IPS DF 19.7 (cell line): ENCODE data around the gene GRIN2A.
A peak's percentile ranks its signal among the peaks of the same experiment; 100 is the strongest.

Experiments used
- DNase-seq: peaks from one replicate; pipeline ENCODE4 v3.0.0-alpha.2; 2013; ENCODE audit warnings: low read depth, low spot score

Gene GRIN2A

DNA sequence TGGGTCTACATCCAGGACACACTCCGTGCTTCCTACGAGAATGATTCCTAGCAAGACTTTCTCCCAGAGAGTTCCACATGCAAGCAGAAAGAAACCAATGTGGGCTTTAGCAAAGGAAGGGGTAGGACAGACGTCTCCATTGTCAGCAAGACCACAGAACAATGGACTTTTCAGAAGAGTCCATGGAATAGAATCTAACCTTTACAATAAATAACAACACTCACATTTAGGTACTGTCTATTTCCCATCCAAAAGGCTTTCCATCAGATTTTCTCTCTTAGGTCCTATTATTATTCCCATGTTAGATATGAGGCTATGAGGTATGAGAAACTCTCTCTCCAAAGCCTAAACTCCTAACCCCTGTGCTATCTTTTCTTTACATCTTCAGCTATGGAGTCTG, 360.9 kb downstream of the GRIN2A start:
- DNase-seq = no peak

DNA sequence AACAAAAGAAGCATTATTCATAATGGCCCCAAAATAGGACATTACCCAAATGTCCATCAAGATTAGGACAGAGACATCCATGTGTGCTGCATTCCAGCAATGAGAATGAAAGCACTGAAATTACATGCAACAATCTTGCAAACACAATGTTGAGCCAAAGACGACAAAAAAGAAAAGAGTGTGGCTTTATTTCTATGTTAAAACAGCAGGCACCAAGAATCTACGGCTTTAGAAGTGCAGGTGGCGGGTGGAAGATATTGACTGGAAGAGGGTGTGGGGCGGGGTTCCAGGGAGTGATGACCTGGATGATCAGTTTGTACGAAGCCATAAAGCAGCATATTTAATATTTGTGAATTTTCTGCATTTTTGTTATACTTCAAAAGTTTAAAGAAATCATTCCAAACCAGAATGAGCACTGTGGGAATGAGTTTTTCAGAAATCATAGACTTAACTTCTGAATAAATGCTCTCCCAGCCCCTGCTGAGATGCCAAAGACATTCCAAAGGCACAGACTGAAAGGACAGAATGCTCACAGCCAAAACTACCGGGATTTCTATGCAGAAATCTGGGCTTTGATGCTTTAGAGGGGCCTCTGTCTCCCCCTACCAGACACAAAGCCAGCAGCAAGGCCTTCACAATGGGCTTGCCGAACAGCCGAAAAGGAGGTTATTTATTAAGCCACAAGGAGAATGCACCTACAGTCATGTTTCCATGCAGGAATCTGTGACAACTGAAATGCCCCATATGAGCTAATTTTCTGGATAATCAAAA, 361.6 kb downstream of the GRIN2A start:
- DNase-seq = peak; percentile 91

DNA sequence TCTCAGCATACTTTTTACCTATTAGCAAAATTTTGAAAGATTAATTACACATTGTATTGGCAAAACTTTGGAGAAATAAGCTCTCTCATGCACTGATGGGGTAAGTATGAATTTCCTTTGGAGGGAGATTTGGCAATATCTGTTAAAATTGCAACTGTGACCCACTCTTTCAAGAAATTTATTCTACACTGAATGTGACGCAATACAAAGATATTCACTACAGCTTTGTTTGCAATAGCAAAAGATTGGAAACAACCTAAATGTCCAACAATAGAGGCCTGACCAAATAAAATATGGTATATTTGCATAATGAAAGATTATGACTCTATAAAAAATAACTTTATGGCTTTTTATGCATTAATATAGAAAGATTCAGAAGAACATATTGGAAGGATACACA, 363.5 kb downstream of the GRIN2A start:
- no peak for DNase-seq

DNA sequence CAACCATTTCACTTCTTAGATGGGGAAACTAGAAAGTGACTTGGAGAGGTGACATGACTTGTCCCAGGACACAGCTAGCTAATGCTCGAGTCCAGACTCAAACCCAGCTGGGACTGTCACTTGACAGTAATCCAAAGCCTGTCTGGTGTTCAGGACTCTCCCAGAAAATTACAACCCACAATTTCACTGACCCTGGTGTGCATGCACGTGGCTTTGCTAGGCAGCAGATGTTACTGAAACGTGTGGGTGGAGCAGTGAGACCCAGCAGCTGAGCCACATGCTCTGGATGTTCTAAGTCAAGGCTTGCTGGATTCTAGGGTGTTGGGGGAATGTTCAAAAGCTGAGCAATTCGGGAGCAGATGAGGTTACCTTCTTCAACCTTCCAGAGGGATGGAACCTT, 364.6 kb downstream of the GRIN2A start:
- DNase-seq = no peak

DNA sequence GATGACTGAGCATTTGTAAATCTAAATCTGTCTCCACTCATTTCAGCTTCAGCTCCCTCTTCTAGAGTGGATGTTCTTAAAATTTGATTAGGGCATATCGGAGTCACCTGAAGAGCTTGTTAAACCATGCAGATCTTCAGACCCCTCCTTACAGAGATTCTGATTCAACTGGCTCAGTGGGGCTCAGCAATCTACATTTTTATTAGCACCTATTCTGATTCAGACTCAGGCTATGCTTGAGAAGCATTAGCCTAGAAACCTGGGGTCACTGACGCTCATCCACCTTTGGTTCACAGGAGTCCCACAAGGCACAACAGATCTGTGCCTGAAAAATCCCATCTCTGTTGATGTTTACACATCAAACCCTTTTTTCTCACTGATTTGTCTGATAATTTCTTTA, 365.6 kb downstream of the GRIN2A start:
- DNase-seq = no peak

DNA sequence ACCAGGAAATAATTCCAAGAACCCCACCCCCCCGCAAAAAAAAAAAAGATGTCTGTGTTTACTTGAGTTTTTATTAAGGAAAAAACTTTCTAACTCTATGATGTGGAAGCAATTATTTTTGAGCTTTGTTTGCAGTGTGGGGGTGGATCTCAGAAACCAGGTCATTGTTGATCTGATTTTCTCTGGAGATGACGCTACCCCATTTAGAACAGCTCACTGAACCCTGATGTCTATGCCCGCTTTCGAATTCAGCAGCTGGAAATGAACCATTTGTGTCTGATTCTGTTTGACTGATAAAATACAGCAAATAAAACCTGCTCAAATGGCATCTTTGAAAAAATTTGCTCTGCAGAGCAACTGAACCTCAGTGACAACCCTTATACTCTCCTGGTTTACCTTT, 368.6 kb downstream of the GRIN2A start:
- no peak for DNase-seq

DNA sequence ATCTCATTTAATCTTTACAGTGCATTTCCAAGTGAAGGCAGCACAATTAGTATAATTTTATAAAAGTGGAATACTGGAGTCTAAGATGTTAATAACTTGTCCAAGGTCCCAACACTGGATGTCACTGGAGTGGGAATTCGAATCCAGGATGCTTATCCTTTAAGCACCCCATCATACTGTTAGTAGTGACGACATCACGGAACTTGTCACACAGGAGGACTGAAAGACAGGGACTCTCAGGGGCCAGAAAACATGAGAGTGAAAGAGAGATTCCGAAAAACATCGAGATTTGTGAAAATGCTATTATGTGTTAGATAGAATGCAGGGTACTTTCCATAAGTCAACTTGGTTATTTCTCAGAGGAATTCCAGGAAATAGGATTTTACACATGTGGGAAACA, 374.0 kb downstream of the GRIN2A start:
- DNase-seq = no peak

DNA sequence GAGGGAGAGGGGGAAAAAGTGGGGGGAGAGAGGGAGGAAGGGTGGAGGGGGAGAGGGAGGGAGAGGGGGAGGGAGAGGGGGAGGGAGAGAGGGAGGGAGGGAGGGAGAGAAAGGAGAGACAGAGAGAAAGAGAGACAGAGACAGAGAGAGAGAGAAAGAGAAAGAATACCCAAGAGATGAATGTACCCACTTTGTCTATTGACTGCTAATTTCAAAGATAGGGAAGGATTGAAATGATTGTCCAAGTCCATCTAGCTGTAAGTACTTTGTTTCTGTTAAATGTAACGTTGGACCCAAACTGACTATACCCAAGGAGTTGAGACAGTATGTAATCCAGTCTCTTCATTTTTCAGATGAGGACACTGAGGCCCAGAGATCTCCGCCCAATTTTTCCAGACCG, 374.9 kb downstream of the GRIN2A start:
- DNase-seq = no peak

DNA sequence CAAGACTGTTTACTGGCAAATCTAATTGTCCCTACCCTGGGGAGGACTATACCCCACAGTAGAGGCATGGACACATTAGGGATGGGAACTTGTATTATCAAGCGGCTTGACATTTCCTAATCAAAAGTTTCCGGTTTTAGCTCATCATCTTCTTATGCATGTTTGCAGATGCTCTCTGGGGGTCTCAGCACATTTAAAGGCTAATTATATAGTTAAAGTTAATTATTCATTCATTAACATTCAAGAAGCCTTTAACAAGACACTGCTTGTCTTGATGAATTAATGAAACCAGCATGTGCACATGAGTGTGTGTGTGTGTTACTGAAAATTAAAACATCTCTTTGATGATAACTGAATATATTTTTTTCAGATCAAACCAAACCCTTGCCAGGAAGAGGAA, 377.1 kb downstream of the GRIN2A start:
- no peak for DNase-seq

DNA sequence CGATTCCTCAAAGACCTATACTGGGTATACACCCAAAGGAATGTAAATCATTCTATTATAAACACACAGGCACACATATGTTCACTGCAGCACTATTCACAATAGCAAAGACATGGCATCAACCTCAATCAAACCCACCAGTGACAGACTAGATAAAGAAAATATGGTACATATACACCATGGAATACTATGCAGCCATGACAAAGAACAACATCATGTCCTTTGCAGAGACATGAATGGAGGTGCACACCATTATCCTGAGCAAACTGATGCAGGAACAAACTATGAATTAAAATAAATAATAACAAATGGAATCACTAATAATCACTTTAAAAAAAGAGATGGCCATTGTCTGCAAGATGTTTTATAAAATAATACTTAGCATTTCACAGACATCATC, 380.1 kb downstream of the GRIN2A start:
- no peak for DNase-seq

DNA sequence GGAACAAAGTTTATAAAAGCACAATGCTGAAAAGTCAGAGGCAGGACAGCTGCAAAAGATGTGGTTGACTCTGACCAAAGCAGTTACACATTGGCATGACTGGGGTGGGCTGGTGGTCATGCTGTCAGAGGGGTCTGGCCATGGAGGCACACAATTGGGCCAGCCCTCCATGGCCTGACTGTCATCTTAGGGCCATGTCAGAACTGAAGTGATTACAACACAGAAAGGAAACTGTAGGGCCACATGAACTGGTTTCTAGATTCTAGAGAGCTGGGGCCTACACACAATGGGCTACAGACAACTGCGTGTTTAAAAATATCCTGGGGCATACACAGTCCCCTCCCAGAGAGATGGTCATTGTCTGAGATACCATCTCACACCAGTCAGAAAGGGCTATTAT, 380.6 kb downstream of the GRIN2A start:
- no peak for DNase-seq

DNA sequence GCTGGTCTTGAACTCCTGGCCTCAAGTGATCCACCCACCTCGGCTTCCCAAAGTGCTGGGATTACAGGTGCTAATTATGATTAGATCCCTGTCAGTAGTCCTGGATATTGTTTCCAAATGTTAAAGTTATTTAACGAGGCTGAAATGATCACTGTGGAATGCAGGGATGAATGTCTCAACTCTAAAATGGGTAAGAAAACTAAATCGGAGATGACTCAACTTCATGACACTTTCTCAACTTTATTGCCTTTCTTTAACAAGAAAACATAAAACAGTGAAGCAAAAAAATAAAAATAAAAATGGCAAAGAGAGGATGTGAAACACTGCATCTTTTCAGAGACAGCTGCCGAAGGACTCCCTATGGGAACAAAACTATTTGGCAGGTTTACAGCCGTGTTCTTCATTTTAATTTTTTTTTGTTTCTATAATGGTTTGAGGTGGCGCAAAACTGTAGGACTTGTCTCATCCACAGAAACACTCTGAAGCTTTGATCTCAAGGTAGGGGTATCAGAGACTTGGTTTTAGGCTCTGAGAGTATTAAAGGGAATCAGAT, 382.0 kb downstream of the GRIN2A start:
- DNase-seq = no peak

DNA sequence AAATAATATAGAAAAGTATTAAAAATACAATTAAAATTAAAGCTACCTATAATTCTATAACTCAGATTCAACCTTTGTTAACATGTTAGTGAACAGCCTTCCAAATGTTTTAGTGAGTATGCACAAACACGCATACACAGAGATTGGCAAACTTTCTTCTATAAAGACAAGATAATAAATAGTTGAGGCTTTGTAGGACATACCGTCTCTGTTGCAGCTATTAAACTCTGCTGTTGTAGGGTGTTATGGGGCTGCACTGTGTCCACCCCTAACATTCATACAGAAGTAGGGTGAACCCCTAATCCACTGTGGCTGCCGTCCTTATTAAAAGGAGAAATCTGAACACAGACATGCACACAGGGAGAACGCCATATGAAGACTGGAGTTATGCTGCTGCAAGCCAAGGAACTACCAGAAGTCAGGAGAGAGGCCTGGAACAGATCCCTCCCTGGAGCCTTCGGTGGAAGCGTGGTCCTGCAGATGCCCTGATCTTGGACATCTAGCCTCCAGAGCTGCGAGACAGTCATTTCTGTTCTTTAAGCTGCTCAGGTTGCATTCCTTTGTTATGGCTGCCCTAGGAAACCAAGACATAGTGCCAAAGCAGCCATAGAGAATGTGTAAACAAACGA, 383.2 kb downstream of the GRIN2A start:
- no peak for DNase-seq

DNA sequence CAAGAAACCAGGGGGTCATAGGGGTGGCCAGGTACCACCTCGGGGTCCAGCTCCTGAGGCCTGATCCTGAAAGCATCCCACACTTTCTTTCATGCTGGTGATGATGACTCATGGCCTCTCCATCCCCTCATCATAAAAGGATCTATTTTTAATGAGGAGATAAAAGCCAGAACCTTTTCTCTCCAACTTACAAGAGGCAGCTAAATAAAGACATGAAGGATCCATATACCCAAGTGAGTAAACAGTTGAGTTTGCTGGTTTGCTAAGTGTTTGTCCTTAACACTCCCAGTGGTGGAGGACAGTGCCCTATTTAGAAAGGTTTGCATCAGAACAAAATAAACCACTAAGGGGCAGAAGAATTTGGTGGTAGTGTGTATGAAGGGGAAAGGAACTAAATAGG, 383.8 kb downstream of the GRIN2A start:
- no peak for DNase-seq

DNA sequence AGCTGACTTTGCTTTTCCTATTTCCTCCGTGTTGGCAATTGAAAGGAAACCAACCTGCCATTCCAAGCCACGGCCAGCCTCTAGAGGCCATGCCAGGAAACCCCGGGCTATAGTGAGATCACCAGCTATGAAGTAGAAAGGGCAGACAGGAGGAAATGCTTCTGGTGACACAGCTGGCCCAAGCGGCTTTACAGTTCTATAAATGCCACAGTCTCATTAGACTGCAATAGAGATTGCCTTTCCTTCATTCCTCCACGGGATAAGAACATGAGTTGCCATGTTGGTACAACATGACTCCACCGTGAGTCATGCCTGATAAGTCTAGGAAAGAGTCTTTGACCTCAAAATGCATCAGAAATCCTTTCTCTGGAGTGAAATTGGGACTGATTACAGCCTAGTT, 384.9 kb downstream of the GRIN2A start:
- no peak for DNase-seq

DNA sequence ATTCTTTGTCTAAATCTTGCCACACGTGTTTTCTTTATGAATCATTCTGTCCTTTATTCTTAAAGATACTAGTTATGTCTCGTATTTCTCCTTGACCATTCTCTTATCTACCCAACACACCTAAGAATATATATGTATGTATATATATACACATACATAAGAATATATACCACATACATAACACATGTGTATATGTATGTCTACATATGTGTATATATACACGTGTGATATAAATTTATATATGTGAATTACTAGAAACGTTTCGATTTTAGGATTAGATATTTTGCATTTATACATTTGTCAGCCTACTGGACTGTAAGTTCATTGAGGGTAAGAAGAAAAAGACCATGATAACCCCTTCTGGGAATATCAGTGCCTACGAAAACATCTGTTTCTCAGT, 388.6 kb downstream of the GRIN2A start:
- no peak for DNase-seq

DNA sequence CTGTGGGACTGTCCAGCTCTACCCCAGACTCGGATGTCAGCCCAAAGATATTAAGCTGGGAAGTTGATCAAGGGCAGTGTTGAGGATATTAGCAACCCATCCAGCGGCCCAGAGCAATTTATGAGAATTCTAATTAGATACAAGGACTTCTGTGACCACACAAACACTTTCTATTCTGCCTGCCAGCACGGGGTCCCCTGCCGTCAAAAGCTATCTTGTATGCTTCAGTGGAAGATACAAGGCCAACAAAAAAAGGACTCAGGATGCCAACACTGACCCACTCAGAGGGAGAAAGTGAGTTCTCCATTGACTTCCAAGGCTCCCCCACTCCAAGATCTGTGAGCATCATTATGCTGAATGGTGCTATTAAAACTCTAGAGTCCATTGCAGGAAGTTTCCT, 390.7 kb downstream of the GRIN2A start:
- DNase-seq = no peak

DNA sequence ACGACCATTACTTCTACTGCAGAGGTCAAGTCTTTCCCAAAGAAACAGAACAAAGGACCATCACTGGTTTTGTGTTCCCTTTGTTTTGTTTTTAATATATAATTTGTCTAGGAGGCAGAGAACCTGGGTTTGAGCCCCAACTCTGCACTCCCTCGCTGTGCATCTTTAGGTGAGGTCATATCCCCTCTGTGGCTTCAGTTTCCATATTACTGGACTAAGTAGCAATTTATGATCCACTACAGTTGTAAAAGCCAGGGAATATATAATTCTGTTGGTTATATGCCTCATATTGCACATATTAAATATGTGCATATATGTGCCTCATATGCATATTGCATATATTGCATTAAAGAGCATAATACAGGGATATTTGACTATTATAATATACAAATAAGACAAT, 392.0 kb downstream of the GRIN2A start:
- no peak for DNase-seq

DNA sequence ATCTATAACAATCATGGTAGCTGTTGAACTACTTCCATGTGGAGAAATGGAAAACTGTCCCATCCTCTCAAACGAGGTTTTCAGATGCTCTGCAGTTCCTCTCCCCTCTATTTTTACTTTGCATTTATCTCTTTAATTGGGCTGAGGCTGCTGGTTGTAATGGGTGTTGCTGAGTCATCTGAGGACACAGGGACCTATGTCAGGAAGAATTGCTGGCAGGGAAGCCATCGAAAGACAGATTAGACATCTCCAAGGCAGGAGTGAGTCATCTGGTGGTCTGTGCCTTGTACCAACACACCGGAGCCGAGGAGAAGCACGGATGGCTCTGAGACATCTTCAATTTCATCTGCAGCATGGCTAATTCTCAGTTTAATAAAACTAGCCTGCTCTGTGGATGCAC, 394.5 kb downstream of the GRIN2A start:
- no peak for DNase-seq

DNA sequence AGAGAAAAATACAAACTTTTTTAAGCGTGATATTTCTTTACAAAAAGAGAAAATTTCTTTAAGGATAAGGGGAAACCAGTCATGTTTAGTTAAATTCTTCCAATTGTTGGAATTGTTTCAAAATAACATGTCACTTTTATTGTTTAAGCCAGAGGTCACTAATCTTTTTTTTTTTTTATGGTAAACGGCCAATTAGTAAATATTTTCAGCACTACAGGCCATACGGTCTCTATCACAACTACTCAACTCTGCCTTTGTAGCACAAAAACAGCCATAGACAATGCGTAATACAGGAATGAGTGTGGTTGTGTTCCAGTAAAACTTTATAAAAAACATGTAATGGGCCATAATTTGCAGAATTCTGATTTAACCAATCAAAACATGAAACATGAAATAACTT, 401.4 kb downstream of the GRIN2A start:
- no peak for DNase-seq

DNA sequence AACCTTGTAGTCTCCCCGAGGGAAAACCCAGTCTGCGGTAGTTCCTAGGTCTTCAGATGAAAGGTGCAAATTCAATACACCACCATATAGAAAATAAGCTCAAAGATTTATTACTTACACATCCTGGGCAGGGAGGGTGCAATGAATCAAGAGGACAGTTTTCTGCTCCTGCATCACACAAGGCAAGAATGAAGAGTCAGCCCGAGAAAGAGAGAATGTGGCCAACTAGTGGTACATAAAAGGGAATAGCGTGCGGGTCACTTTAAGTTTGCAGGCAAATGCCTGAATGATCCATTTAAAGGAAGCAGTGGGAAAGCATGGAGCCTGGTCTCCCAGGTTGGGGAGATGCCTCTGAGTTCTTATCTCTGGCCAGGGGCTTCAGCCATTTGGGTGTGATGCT, 403.4 kb downstream of the GRIN2A start:
- DNase-seq = no peak

DNA sequence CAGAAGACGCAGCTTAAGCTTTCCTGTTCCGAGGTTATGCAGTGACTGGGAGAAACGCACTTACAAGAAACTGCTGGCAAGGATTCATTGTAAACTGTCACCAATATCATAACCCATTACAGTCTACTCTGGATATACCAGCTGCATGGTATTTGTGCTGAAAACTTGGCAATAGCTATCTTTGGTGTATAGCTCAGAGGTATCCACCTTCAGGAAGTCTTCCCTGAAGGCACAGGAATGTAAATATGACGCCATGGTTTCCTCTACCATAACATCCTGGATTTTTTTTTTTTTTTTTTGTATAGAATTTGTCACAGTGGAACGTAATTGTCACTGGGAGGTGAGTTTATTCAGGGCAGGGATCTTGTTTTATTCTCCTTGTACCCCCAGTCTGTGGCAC, 406.2 kb downstream of the GRIN2A start:
- DNase-seq = no peak

DNA sequence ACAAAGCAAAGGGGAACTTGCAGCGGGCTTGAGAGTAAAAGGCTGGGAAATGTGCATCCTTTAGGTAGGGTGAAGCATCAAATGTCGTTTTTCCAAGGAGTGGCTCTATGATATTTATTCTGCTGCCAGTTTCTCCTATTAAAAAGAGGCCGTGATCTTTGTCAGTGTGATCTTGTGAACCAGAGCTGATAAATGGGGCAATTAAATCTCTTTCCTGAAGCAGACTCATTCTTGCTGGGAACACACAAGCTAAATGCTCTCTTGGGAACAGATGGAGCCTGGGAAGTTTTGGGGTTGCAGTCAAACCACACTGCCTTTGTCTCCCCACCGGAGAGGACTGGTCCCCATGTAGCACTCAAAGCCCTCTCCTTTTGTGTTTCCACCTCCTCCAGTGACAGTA, 408.9 kb downstream of the GRIN2A start:
- DNase-seq = no peak
